HG03039 (cell line): ENCODE data around the gene OR8B12.

Source experiments
- ATAC-seq: cut with Tn5 transposase; IDR thresholded peaks from one replicate; pipeline ENCODE4 v1.9.1; 2021; ENCODE audit warnings: mild to moderate bottlenecking, moderate library complexity; ENCODE audit not compliant: unreplicated experiment

The OR8B12 gene

GRCh38 chr11:124543554-124543953 lies at the start of gene OR8B12:
Gene OR8B12, minus strand, starts transcription at chr11:124543654. Its CDS starts 0 bp downstream, at chr11:124543654.
- no peak for ATAC-seq

- ATAC-seq, result no peak
These were observed 49.2 kb upstream of the OR8B12 start for GRCh38 chr11:124592627-124593026.

- ATAC-seq, result no peak
These were observed 48.0 kb upstream of the OR8B12 start for GRCh38 chr11:124591430-124591829.

- ATAC-seq, result no peak
These were observed 42.9 kb upstream of the OR8B12 start for GRCh38 chr11:124586238-124586860.

DNA sequence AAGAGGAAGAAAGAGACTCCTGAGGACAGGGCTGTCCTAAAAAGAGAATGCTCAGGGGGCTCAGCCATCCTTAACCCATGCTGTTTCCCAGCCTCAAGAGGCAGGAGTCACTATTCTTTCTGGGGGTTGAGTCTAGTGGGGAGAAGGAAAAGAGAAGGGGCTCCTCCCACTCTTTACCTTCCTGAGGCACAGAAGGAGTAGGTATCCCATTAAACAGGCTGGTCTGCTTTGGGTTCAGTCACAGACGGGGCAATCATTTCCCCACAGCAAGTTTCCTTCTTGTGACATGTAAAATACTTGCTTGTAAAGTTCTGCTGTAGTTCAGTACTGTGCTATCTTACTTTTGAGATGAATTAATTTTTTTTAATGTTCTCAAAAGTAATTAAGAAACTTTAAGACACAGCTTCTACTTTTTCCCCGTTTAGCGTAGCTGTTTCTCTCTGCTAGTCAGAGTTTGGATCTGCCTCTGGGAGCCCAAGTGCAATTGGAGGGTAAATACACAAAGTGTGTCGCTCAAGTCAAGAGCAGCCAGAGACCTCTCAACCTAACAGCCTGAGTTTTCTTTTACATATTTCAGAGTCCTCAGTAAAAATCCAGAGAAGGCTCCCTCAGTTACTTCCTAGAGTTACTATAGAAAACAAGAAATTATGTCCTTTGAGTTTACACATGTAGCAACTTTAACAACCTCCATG lies 41.4 kb upstream of the OR8B12 start:
- ATAC-seq, result no peak

- no peak for ATAC-seq
These were observed 40.3 kb upstream of the OR8B12 start for GRCh38 chr11:124583781-124584180.

GRCh38 chr11:124582565-124582964 lies 39.1 kb upstream of the OR8B12 start:
- ATAC-seq, result no peak

GRCh38 chr11:124581817-124582216 lies 38.4 kb upstream of the OR8B12 start:
- ATAC-seq, result no peak

DNA sequence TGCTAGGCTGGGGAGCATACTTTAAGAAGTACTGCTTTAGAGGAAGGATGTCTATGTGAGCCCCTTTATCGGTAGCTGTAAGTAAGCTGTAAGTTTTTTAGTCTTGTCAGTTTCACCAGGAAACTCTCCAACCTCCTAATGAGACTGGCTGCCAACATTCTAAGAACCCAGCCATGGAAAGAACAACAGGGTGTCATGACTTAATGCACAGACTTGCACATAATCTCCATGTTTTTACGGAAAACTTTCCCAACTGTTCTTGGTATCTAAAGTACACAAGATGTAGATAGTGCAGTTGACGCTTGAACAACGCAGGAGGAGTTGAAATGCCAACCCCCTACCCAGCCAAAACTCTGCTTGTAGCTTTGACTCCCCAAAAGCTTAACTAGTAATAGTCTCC lies 35.3 kb upstream of the OR8B12 start:
- ATAC-seq, result no peak

GRCh38 chr11:124577716-124578427 lies 34.4 kb upstream of the OR8B12 start:
- ATAC-seq, result no peak

DNA sequence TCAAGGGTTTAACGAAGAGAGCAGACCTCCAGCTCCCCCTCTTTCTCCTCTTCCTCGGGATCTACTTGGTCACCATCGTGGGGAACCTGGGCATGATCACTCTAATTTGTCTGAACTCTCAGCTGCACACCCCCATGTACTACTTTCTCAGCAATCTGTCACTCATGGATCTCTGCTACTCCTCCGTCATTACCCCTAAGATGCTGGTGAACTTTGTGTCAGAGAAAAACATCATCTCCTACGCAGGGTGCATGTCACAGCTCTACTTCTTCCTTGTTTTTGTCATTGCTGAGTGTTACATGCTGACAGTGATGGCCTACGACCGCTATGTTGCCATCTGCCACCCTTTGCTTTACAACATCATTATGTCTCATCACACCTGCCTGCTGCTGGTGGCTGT lies 26.7 kb upstream of the OR8B12 start:
- no peak for ATAC-seq

- no peak for ATAC-seq
These were observed 26.2 kb upstream of the OR8B12 start, which contains the start of gene OR8A1 for GRCh38 chr11:124569697-124570096. Gene OR8A1, plus strand, starts transcription at chr11:124569997. Its CDS starts 123 bp downstream, at chr11:124570120.

- ATAC-seq, result no peak
These were observed 13.4 kb upstream of the OR8B12 start for GRCh38 chr11:124556828-124557227.

- no peak for ATAC-seq
These were observed 8.5 kb upstream of the OR8B12 start for GRCh38 chr11:124551987-124552386.

- no peak for ATAC-seq
These were observed 7.7 kb upstream of the OR8B12 start for GRCh38 chr11:124551189-124551588.

DNA sequence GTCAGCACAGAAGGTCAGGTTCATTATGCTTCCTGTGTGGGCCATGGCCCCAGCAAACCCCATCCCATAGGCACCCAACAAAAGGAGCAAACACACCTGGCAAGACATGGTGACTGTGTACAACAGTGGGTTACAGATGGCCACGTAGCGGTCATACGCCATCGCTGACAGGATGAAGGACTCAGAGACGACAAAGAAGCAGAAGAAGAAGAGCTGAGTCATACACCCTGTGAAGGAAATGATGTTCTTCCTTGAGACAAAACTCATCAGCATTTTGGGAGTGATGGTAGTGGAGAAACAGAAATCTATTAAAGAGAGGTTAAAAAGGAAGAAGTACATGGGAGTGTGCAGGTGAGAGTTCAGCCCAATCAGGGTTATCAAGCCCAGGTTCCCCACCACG lies 309 bp downstream of the OR8B12 start:
- no peak for ATAC-seq

DNA sequence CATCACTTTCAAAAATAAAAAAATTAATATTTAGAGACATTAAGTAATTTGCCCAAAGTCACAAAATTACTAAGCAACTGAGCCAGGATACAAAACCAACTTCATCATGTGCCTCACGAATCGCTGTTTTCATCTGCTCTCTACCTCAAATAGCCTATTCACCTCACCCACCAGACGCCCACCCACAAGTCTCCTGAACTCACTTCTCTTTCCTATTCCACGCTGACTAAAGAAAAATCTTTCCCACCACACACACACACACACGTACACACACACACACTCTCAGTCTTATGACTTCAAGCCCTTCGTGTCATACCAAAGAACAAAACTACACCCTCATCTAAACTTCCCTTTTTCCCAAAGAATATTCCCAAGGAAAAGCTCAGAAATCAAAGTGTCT lies 2.2 kb downstream of the OR8B12 start:
- no peak for ATAC-seq

- ATAC-seq, result no peak
These were observed 5.4 kb downstream of the OR8B12 start for GRCh38 chr11:124538019-124538418.

GRCh38 chr11:124536520-124536919 lies 6.9 kb downstream of the OR8B12 start:
- ATAC-seq, result no peak

GRCh38 chr11:124535552-124536232 lies 7.8 kb downstream of the OR8B12 start:
- ATAC-seq, result no peak

DNA sequence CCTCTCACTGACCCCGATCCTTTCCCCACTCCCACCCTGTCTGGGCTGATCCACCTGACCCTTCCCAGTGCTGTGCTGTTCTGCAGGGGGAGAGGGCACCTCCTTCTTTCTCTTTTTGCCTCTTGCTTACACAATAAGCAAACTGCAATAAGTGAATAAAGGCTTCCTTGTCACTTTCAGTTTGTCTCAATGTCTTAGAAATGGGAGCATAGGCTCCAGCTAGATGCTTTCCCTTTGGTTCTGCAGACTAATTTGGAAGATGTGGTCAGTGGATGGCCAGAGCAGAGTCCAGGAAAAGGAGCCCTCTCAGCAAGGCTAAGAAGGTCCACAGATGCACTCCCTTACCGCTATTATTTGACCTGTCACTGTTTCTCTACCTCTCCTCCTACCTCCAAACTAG lies 9.4 kb downstream of the OR8B12 start:
- no peak for ATAC-seq
